GM12875 (cell line): ENCODE data around the gene HES7.

Source experiments
- H3K4me3 ChIP-seq: one replicate; pipeline ENCODE4 v1.5.1; 2011; ENCODE audit warnings: low read depth, low read length, control low read depth
- TF ChIP-seq, protein P1 (sequence below): IDR thresholded peaks from 2 replicates; pipeline ENCODE4 v1.5.1; 2011; ENCODE audit warnings: low read depth, mild to moderate bottlenecking, control low read depth, inconsistent platforms, low read length, moderate library complexity, borderline replicate concordance; ENCODE audit not compliant: insufficient read depth

Gene HES7

DNA sequence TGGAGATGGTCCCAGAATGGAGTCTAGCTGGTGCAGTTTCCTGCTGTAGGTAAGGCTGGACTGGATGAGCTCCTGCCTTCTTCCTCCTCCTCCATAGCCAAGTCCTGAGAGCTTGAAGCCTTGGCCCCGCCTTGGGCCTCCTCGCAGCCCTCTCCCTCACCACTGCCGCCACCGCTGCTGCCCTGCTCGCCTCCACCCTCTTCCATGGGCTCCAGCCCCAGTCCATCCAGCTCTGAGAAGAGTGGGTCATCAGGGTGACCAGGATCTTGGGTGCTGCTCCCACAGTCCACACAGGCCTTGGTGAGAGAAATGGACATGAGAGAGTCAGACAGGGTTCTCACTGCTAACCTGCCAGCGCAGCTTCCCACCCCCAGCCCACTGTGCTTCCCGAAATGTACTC is 17.1 kb upstream of the HES7 start:
- TF ChIP-seq, protein P1, sequence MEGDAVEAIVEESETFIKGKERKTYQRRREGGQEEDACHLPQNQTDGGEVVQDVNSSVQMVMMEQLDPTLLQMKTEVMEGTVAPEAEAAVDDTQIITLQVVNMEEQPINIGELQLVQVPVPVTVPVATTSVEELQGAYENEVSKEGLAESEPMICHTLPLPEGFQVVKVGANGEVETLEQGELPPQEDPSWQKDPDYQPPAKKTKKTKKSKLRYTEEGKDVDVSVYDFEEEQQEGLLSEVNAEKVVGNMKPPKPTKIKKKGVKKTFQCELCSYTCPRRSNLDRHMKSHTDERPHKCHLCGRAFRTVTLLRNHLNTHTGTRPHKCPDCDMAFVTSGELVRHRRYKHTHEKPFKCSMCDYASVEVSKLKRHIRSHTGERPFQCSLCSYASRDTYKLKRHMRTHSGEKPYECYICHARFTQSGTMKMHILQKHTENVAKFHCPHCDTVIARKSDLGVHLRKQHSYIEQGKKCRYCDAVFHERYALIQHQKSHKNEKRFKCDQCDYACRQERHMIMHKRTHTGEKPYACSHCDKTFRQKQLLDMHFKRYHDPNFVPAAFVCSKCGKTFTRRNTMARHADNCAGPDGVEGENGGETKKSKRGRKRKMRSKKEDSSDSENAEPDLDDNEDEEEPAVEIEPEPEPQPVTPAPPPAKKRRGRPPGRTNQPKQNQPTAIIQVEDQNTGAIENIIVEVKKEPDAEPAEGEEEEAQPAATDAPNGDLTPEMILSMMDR, result no peak
- H3K4me3 ChIP-seq, result no peak overlapping the region

DNA sequence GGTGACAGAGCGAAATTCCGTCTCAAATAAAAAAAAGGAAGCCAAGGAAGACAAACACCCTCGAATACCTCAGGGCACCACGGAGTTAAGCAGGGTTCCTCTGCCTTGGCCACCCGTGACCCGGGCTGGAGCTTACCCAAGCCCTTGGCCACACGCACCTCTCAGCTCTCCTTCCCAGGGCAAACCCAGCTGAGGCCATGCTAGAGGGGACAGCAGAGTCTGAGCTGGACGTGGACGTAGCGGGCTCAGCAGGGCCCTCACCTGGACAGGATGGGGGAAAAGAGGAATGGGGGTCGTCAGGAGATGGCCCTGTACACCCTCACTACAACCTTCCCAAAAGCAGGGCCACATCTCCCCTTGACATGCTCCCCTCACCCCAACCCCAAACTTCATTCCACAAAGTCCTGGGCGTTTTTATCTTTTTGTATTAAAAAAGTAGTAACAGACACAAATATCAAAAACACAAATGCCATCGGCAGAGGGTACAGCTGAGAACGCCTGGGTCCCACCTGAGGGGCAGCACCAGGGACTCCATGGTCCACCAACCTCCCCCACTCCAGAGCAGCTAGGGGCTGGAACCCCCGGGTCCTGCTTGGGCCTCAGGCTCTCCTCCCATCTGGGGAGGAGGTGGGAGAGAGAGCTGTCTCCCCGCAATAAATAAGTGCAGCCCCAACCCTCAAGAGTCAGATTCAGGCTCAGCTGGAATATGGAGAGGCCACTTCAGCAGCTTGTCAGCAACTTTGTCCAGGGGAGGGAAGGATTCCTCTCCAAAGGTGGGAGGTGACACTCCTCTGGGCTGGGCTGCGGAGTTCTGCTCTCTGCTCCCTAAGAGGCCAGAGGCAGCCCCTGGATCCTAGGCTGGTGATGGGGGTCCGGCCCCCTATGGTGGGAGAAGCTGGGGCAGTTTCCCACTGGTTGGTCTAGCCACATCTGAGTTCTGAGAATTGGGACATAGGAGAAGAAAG is 16.4 kb upstream of the HES7 start:
- no peak overlapping the region for H3K4me3 ChIP-seq
- TF ChIP-seq, protein P1, result no peak

DNA sequence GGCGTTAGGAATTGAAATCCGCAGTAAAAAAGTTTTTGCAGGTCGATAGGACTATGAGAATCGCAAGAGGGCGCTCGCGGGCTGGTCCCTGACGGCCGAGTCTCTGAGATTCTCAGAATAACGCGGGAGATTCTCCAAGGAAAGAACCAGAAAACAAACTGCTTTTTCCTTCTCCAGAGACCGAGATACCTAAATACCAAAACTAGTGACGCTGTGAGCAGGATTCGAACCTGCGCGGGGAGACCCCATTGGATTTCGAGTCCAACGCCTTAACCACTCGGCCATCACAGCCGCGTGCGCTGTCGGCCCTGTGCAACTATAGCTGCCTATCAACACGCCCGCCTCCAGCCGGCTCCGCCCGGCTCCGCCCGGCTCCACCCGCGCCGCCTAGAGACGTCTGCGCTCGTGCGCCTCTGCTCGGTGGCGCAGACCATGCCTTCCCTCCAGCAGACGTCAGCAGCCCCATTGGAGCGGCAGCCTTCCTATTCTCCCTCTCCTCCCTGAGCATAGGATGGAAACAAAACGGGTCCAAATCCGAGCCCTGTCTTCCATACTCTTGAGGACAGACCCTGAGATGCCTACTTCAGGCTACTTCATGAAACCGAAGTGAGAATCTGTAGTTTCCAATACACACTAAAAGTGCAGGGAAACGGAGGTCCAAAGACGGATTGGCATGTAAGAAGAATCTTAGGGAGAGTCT is 14.9 kb upstream of the HES7 start:
- peak overlapping the region; percentile 50 for H3K4me3 ChIP-seq
- TF ChIP-seq, protein P1, result peak; percentile 81

DNA sequence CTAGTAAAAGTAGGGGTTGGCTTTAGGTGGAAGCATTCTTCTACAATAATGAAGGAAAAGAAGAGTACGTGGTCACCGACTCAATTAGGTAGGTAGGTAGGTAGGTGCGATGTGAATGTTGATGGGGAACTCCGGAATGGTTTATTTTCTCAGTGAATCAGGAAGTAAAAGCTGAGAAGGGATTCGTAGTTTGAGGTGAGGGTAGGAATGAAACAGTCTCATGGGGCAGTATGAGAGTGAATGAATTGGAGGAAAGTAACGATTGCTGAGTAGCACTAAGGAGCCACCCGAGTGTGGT is 14.4 kb upstream of the HES7 start:
- TF ChIP-seq, protein P1, result no peak
- H3K4me3 ChIP-seq, result peak overlapping the region; percentile 18

DNA sequence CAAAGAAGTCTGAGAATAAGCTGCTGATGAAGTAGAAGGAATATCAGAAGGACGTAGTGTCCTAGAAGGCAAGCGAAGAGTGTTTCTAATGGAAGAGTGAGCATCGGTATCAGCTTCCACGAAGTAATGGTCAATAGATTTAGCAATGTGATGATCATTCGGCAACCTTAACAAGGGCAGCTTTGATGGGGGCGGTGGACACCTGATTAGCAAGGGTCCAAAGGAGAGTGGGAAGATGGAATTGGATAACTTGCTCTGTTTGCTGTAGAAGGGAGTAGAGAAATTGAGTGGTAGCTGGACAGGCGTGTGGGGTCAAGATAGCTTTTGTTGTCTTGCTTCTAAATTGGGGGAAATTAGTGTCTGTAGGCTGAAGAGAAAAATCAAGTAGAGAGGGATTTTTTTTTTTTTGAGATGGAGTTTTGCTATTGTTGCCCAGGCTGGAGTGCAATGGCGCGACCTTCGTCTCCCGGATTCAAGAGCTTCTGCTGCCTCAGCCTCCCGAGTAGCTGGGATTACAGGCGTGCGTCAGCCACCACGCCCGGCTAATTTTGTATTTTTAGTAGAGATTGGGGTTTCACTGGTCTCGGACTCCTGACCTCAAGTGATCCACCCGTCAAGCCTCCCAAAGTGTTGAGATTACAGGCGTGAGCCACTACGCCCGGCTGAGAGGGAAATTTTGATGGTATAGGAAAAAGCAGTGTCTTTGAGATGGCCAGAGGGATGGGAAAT is 13.9 kb upstream of the HES7 start:
- peak overlapping the region; percentile 18 for H3K4me3 ChIP-seq
- TF ChIP-seq, protein P1, result no peak

DNA sequence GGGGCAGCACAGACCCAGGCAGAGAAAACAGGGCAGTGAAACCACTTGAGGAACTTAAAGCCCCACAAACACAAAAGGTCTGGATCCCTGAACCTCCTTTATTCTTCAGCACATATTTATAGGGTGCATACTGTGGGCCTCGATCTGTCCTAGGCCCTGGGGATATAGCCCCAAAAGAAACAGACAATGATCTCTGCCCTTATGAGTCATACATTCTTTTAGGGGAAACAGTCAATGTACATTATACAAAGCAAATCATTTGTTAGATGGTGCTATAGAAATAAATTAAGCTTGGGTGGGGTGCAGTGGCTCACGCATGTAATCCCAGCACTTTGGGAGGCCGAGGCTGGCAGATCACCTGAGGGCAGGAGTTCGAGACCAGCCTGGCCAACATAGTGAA is 10.0 kb upstream of the HES7 start:
- H3K4me3 ChIP-seq, result no peak overlapping the region
- TF ChIP-seq, protein P1, result no peak
